ENCODE data around the gene ITGAL.
"Not testable (repeated sequence)": the region's sequence is repeated elsewhere in the genome, so short reads cannot be mapped to it uniquely, and the experiment has no call there.

The ITGAL gene

DNA sequence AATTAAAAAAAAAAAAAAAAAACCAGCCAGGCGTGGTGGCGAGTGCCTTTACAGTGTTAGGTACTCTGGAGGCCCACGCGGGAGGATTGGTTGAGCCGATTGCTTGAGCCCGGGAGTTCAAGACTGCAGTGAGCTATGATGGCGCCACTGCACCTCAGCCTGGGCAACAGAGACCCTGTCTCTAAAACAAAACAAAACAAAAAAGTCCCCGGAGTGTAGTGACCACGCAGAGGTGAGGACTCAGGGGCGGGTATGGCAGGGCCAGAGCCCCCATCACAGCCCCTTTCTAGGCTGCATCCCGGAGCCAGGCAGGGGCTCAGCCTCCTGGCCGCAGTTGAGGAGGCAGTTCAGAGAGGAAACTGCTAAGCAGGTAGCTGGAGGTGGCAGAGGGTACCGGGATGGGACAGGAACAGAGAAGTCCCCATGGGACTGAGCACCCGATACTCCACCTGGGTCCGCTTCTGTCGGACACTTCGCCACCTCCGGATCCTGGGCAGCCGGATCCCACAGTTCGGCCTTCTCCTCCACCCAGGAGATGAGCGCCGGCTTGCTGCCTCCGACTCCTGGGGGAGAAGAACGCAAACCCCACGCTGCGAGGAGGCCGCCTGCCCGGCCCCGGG is 61.3 kb downstream of the ITGAL start:
- DNase-seq (ENCODE audit: extremely low read depth, low read depth): no peak
- TF ChIP-seq, protein P1, sequence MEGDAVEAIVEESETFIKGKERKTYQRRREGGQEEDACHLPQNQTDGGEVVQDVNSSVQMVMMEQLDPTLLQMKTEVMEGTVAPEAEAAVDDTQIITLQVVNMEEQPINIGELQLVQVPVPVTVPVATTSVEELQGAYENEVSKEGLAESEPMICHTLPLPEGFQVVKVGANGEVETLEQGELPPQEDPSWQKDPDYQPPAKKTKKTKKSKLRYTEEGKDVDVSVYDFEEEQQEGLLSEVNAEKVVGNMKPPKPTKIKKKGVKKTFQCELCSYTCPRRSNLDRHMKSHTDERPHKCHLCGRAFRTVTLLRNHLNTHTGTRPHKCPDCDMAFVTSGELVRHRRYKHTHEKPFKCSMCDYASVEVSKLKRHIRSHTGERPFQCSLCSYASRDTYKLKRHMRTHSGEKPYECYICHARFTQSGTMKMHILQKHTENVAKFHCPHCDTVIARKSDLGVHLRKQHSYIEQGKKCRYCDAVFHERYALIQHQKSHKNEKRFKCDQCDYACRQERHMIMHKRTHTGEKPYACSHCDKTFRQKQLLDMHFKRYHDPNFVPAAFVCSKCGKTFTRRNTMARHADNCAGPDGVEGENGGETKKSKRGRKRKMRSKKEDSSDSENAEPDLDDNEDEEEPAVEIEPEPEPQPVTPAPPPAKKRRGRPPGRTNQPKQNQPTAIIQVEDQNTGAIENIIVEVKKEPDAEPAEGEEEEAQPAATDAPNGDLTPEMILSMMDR (IDR thresholded peaks at IDR 0.05; ENCODE audit: low read depth, low read length, missing control alignments): no peak
- peak overlapping the region; percentile 56 for H3K4me3 ChIP-seq (replicated peaks; ENCODE audit: low read depth, low read length)

DNA sequence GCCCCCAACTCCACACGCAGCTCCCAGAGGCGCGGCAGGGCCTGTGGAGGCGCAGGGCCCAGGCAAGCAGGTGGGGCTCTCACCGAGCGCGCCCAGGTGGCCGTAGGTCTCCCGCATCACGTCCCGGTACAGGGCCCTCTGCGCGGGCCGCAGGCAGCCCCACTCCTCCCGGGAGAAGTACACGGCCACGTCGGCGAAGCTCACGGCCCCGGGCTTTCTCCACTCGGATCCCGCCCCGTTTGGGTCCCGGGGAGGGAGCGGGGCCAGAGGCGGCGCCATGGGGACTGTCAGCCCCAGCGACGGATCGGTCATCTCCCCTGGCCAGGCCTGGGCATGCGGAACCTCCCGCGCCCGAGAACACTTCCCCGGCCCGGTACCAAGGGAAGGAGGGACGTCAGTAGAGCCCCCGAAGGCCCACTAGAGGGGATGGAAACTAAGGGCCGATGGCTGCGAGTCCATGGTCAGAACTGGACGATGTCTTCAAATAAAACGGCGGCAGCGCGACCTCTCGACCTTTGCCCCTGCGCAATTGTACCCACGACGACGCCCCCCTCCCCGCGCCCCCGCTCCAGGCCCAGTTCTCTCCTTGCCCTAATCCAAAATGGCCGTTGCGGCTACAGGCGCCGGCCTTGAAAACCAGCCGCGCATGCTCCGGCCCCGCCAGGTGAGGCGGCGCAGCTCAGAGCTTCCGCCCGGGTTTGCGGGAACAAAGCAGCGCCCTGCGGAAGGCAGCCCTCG is 62.0 kb downstream of the ITGAL start, which contains the start of gene ZNF747:
ZNF747 (minus strand) TSS at position 491 of the 738 bp plus-strand sequence; CDS start at position 312, 179 bp downstream.
- no peak for DNase-seq (ENCODE audit: extremely low read depth, low read depth)
- TF ChIP-seq, protein P1 (IDR thresholded peaks at IDR 0.05; ENCODE audit: low read depth, low read length, missing control alignments): no peak
- H3K4me3 ChIP-seq (replicated peaks; ENCODE audit: low read depth, low read length): peak within 1 kb of the TSS; percentile 56

DNA sequence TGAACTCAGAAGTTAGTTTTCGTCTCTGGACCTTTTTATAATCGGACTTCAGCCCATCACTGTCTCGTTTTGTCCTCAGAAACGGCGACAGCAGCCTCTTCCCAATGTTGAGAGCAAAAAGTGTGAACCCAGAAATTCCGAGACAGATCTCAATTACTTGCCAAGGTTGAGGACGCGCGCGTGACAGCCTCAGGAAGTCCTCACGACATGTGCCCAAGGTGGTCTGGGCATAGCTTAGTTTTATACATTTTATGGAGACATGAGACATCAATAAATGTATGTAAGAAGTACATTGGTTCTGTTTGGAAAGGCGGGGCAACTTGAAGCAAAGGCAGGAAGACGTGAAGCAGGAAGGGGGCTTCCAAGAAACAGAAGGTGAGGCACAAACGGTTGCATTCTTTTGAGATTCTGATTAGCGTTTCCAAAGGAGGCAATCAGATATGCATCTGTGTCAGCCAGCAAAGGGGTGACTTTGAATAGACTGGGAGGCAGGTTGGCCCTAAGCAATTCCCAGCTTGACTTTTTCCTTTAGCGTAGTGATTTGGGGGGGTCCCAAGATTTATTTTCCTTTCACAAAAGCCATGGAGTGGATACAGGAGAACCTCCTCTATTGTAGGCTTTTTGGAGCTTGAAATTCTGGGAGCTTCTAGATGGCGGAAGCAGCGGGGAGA is 62.7 kb downstream of the ITGAL start:
- H3K4me3 ChIP-seq (replicated peaks; ENCODE audit: low read depth, low read length): peak overlapping the region; percentile 56
- TF ChIP-seq, protein P1 (IDR thresholded peaks at IDR 0.05; ENCODE audit: low read depth, low read length, missing control alignments): no peak
- DNase-seq (ENCODE audit: extremely low read depth, low read depth): no peak

DNA sequence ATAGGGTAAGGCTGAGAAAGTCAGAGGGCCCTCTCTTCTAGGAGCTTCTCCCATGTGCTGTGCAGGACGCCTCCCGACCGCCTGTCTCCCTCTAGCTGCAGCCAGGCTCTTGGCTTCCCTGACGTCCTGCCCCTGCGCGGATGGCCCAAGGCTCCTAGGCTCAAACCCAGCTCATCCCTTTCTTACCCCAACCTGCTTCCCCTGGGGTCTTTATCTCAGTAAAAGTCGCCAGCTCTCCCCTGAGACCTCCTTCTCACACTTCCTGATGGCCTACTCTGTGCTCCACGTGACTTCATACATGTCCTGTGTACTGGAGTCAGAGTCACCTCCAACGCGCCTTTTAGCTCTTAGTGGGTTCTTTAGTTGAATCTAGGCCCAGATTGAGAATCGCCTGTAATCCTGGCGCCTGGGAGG is 63.2 kb downstream of the ITGAL start:
- TF ChIP-seq, protein P1 (IDR thresholded peaks at IDR 0.05; ENCODE audit: low read depth, low read length, missing control alignments): peak; percentile 60
- no peak for DNase-seq (ENCODE audit: extremely low read depth, low read depth)
- peak overlapping the region; percentile 56 for H3K4me3 ChIP-seq (replicated peaks; ENCODE audit: low read depth, low read length)

DNA sequence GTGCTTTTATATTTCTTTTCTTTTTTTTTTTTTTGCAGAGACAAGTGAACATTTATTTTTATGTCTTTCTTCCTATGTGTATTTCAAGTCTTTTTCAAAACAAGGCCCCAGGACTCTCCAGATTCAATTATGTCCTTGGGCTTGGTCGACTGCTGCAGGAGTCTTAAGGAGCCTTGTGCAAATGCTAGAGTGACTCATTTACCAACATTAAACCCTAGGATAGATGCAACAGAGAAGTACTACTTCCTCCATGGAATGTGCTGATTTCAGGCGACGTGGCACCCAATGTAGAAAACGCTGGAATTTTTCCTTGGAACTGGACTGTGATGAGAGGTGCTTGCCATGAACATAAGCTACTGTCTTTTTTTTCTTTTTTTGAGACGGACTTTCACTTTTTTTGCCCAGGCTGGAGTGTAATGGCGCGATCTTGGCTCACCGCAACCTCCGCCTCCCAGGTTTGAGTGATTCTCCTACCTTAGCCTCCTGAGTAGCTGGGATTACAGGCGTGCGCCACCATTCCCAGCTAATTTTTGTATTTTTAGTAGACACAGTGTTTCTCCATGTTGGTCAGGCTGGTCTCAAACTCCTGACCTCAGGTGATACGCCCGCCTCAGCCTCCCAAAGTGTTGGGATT is 64.0 kb downstream of the ITGAL start:
- H3K4me3 ChIP-seq (replicated peaks; ENCODE audit: low read depth, low read length); DNase-seq (ENCODE audit: extremely low read depth, low read depth): not testable (repeated sequence)

DNA sequence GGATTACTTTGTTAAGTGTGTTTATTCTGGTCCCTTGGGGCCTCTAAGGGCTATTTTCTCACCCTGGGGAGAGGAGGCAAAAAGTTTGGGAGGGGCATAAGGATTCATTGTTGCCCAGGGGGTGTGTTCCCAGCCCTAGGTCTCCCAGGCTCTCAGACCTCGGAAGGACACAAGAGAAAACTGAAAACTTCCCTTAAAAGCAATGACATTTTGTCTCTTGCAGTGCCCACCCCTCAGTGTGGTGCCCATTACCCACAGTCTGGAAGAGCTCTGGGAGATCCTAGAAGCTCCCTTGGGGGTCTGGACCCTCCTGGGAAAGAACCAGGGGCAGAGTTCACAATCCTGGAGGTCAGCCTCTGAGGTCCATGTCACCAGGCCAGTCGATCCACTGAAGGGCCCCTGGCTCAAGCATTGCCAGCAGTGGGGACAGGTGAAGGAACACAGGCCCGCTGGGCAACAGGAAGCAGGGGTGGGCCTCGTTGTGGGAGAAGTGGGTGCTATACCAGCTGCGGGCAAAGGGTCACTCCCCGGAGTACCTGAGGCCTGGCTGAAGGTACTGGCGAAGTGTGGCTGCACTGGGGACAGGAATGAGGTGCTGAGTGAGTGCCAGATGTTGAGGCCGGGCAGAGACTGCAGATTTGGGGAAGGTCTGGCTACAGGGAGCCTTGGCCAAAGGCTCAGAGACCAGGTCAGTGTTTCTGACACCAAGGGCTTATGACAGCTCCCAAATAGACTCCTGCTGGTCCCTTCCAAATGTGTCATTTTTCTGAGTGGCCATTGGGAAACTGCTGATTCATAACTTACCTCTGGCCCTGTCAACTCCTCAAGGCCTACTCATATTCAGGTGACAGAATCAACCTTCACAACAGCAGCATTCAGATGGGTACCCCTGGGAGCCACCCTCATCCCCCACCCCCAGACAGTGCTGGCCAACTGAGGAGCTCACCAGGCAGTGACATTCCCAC is 66.7 kb downstream of the ITGAL start:
- TF ChIP-seq, protein P1 (IDR thresholded peaks at IDR 0.05; ENCODE audit: low read depth, low read length, missing control alignments): no peak
- no peak overlapping the region for H3K4me3 ChIP-seq (replicated peaks; ENCODE audit: low read depth, low read length)

DNA sequence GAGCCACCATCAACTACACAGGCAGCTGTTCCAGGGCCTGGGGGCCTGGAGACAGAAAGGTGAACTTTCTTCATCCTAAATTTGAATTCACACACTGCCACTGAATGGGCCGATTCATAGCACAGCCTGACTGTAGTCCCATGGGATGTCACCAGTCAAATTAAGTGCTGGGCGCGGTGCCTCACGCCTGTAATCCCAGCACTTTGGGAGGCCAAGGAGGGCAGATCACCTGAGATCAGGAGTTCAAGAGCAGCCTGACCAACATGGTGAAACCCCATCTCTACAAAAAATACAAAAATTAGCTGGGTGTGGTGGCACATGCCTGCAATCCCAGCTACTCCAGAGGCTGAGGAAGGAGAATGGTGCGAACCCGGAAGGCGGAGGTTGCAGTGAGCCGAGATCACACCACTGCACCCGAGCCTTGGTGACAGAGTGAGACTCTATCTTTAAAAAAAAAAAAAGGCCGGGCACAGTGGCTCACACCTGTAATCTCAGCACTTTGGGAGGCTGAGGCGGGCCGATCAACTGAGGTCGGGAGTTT is 67.5 kb downstream of the ITGAL start:
- DNase-seq (ENCODE audit: extremely low read depth, low read depth); H3K4me3 ChIP-seq (replicated peaks; ENCODE audit: low read depth, low read length): not testable (repeated sequence)

More for the DNA sequence above, 66.7 kb downstream of the ITGAL start:
- DNase-seq (ENCODE audit: extremely low read depth, low read depth): no peak

DNA sequence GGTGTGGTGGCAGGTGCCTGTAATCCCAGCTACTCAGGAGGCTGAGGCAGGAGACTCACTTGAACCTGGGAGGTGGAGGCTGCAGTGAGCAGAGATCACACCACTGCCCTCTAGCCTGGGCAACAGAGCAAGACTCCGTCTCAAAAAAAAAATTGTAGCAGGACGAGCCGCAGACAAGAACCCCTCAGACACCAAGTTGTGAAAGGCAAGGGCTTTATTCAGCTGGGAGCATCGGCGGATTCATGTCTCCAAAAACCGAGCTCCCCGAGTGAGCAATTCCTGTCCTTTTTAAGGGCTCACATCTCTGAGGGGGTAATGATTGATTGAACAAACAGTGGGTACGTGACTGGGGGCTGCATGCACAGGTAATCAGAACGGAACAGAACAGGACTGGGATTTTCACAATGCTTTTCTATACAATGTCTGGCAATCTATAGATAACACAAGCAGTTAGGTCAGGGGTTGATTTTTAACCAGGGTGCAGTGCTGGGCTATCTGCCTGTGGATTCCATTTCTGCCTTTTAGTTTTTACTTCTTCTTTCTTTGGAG is 68.4 kb downstream of the ITGAL start:
- H3K4me3 ChIP-seq (replicated peaks; ENCODE audit: low read depth, low read length); DNase-seq (ENCODE audit: extremely low read depth, low read depth): not testable (repeated sequence)
